ENCODE data around the gene BASP1. TPM values are rescaled to one million over a fixed set of nuclear protein-coding genes. Genes with fewer than 3 reads are reported as not detected.

BASP1 gene
- polyA plus RNA-seq, 2 donors: 4.0 to 4.7 TPM

- Histone ChIP-seq H3K4me1 (ENCODE audit: control insufficient read depth in 2 of 2, insufficient read depth in 2 of 2, low read length in 1 of 2) (no peaks in the 10 kb centered on the region), H3K4me3 (ENCODE audit: low read depth in 1 of 2, low read length in 2 of 2) (no peak overlapping the region), H3K27me3 (ENCODE audit: control insufficient read depth in 1 of 2, insufficient read depth in 2 of 2, low read length in 2 of 2) (peaks cover 0 to 2% of the 10 kb centered on the region in 2 donors), H3K27ac (ENCODE audit: low read depth in 2 of 2, low read length in 1 of 2) (no peak overlapping the region), H3K36me3 (ENCODE audit: control insufficient read depth in 2 of 2, insufficient read depth in 2 of 2, low read length in 1 of 2) (no peaks in the 10 kb centered on the region), H3K9me3 (ENCODE audit: control insufficient read depth in 2 of 2, insufficient read depth in 1 of 2, low read depth in 1 of 2, low read length in 1 of 2) (no peaks in the 10 kb centered on the region)
- 84 to 88% methylated on average over 3 of the region's 3 CpGs for WGBS, 2 donors
Observed at GRCh38 chr5:17276445-17276844, 59.0 kb downstream of the BASP1 start.

GRCh38 chr5:17277907-17278306 lies 60.5 kb downstream of the BASP1 start:
- H3K27me3 ChIP-seq (ENCODE audit: control insufficient read depth in 1 of 2, insufficient read depth in 2 of 2, low read length in 2 of 2): peaks cover 0 to 2% of the 10 kb centered on the region in 2 donors
- no peaks in the 10 kb centered on the region for H3K9me3 ChIP-seq (ENCODE audit: control insufficient read depth in 2 of 2, insufficient read depth in 1 of 2, low read depth in 1 of 2, low read length in 1 of 2)
- H3K36me3 ChIP-seq (ENCODE audit: control insufficient read depth in 2 of 2, insufficient read depth in 2 of 2, low read length in 1 of 2): no peaks in the 10 kb centered on the region
- no peak overlapping the region for H3K27ac ChIP-seq (ENCODE audit: low read depth in 2 of 2, low read length in 1 of 2)
- H3K4me1 ChIP-seq (ENCODE audit: control insufficient read depth in 2 of 2, insufficient read depth in 2 of 2, low read length in 1 of 2): no peaks in the 10 kb centered on the region
- 88 to 91% methylated on average over 5 of the region's 5 CpGs for WGBS, 2 donors
- H3K4me3 ChIP-seq (ENCODE audit: low read depth in 1 of 2, low read length in 2 of 2): no peak overlapping the region

- Histone ChIP-seq H3K9me3 (ENCODE audit: control insufficient read depth in 2 of 2, insufficient read depth in 1 of 2, low read depth in 1 of 2, low read length in 1 of 2) (no peaks in the 10 kb centered on the region), H3K27ac (ENCODE audit: low read depth in 2 of 2, low read length in 1 of 2) (no peak overlapping the region), H3K4me3 (ENCODE audit: low read depth in 1 of 2, low read length in 2 of 2) (no peak overlapping the region), H3K36me3 (ENCODE audit: control insufficient read depth in 2 of 2, insufficient read depth in 2 of 2, low read length in 1 of 2) (no peaks in the 10 kb centered on the region), H3K27me3 (ENCODE audit: control insufficient read depth in 1 of 2, insufficient read depth in 2 of 2, low read length in 2 of 2) (peaks cover 0 to 2% of the 10 kb centered on the region in 2 donors), H3K4me1 (ENCODE audit: control insufficient read depth in 2 of 2, insufficient read depth in 2 of 2, low read length in 1 of 2) (no peaks in the 10 kb centered on the region)
- WGBS, 2 donors: 86 to 89% methylated on average over 7 of the region's 7 CpGs
Observed at GRCh38 chr5:17278931-17279330, 61.5 kb downstream of the BASP1 start.

- H3K4me1 ChIP-seq (ENCODE audit: control insufficient read depth in 2 of 2, insufficient read depth in 2 of 2, low read length in 1 of 2): no peaks in the 10 kb centered on the region
- 92 to 98% methylated on average over 2 of the region's 2 CpGs for WGBS, 2 donors
Observed at GRCh38 chr5:17279487-17279886, 62.1 kb downstream of the BASP1 start.

GRCh38 chr5:17282283-17283120 lies 65.1 kb downstream of the BASP1 start:
- WGBS, 2 donors: 41 to 55% methylated on average over 6 of the region's 6 CpGs
- H3K4me3 ChIP-seq (ENCODE audit: low read depth in 1 of 2, low read length in 2 of 2): no peak overlapping the region
- no peak overlapping the region for H3K27ac ChIP-seq (ENCODE audit: low read depth in 2 of 2, low read length in 1 of 2)
- no peaks in the 10 kb centered on the region for H3K36me3 ChIP-seq (ENCODE audit: control insufficient read depth in 2 of 2, insufficient read depth in 2 of 2, low read length in 1 of 2)
- peaks cover 0 to 2% of the 10 kb centered on the region in 2 donors for H3K27me3 ChIP-seq (ENCODE audit: control insufficient read depth in 1 of 2, insufficient read depth in 2 of 2, low read length in 2 of 2)
- H3K4me1 ChIP-seq (ENCODE audit: control insufficient read depth in 2 of 2, insufficient read depth in 2 of 2, low read length in 1 of 2): no peaks in the 10 kb centered on the region
- H3K9me3 ChIP-seq (ENCODE audit: control insufficient read depth in 2 of 2, insufficient read depth in 1 of 2, low read depth in 1 of 2, low read length in 1 of 2): no peaks in the 10 kb centered on the region

More at GRCh38 chr5:17279487-17279886, 62.1 kb downstream of the BASP1 start:
- no peak overlapping the region for H3K27ac ChIP-seq (ENCODE audit: low read depth in 2 of 2, low read length in 1 of 2)
- no peaks in the 10 kb centered on the region for H3K9me3 ChIP-seq (ENCODE audit: control insufficient read depth in 2 of 2, insufficient read depth in 1 of 2, low read depth in 1 of 2, low read length in 1 of 2)
- no peak overlapping the region for H3K4me3 ChIP-seq (ENCODE audit: low read depth in 1 of 2, low read length in 2 of 2)
- H3K27me3 ChIP-seq (ENCODE audit: control insufficient read depth in 1 of 2, insufficient read depth in 2 of 2, low read length in 2 of 2): peaks cover 0 to 2% of the 10 kb centered on the region in 2 donors
- no peaks in the 10 kb centered on the region for H3K36me3 ChIP-seq (ENCODE audit: control insufficient read depth in 2 of 2, insufficient read depth in 2 of 2, low read length in 1 of 2)

- H3K27ac ChIP-seq (ENCODE audit: low read depth in 2 of 2, low read length in 1 of 2): no peak overlapping the region
- H3K9me3 ChIP-seq (ENCODE audit: control insufficient read depth in 2 of 2, insufficient read depth in 1 of 2, low read depth in 1 of 2, low read length in 1 of 2): no peaks in the 10 kb centered on the region
- H3K27me3 ChIP-seq (ENCODE audit: control insufficient read depth in 1 of 2, insufficient read depth in 2 of 2, low read length in 2 of 2): peaks cover 0 to 2% of the 10 kb centered on the region in 2 donors
- H3K36me3 ChIP-seq (ENCODE audit: control insufficient read depth in 2 of 2, insufficient read depth in 2 of 2, low read length in 1 of 2): no peaks in the 10 kb centered on the region
- 91 to 92% methylated on average over 2 of the region's 2 CpGs for WGBS, 2 donors
- no peak overlapping the region for H3K4me3 ChIP-seq (ENCODE audit: low read depth in 1 of 2, low read length in 2 of 2)
- no peaks in the 10 kb centered on the region for H3K4me1 ChIP-seq (ENCODE audit: control insufficient read depth in 2 of 2, insufficient read depth in 2 of 2, low read length in 1 of 2)
Observed at GRCh38 chr5:17283121-17283415, 65.6 kb downstream of the BASP1 start.

- H3K4me3 ChIP-seq (ENCODE audit: low read depth in 1 of 2, low read length in 2 of 2): no peak overlapping the region
- H3K36me3 ChIP-seq (ENCODE audit: control insufficient read depth in 2 of 2, insufficient read depth in 2 of 2, low read length in 1 of 2): no peaks in the 10 kb centered on the region
- 70 to 75% methylated on average over 4 of the region's 4 CpGs for WGBS, 2 donors
Observed at GRCh38 chr5:17287501-17288155, 70.2 kb downstream of the BASP1 start.

GRCh38 chr5:17288570-17288969 lies 71.1 kb downstream of the BASP1 start:
- 93% methylated on average over 3 of the region's 3 CpGs for WGBS, 2 donors

More at GRCh38 chr5:17287501-17288155, 70.2 kb downstream of the BASP1 start:
- Histone ChIP-seq H3K27me3 (ENCODE audit: control insufficient read depth in 1 of 2, insufficient read depth in 2 of 2, low read length in 2 of 2) (no peaks in the 10 kb centered on the region), H3K27ac (ENCODE audit: low read depth in 2 of 2, low read length in 1 of 2) (no peak overlapping the region), H3K4me1 (ENCODE audit: control insufficient read depth in 2 of 2, insufficient read depth in 2 of 2, low read length in 1 of 2) (no peaks in the 10 kb centered on the region), H3K9me3 (ENCODE audit: control insufficient read depth in 2 of 2, insufficient read depth in 1 of 2, low read depth in 1 of 2, low read length in 1 of 2) (no peaks in the 10 kb centered on the region)

GRCh38 chr5:17289681-17290539 lies 72.5 kb downstream of the BASP1 start:
- Histone ChIP-seq H3K4me3 (ENCODE audit: low read depth in 1 of 2, low read length in 2 of 2) (no peak overlapping the region), H3K4me1 (ENCODE audit: control insufficient read depth in 2 of 2, insufficient read depth in 2 of 2, low read length in 1 of 2) (no peaks in the 10 kb centered on the region), H3K27ac (ENCODE audit: low read depth in 2 of 2, low read length in 1 of 2) (no peak overlapping the region), H3K36me3 (ENCODE audit: control insufficient read depth in 2 of 2, insufficient read depth in 2 of 2, low read length in 1 of 2) (no peaks in the 10 kb centered on the region), H3K27me3 (ENCODE audit: control insufficient read depth in 1 of 2, insufficient read depth in 2 of 2, low read length in 2 of 2) (no peaks in the 10 kb centered on the region), H3K9me3 (ENCODE audit: control insufficient read depth in 2 of 2, insufficient read depth in 1 of 2, low read depth in 1 of 2, low read length in 1 of 2) (no peaks in the 10 kb centered on the region)
- WGBS, 2 donors: 78% methylated on average over 16 of the region's 16 CpGs

More at GRCh38 chr5:17288570-17288969, 71.1 kb downstream of the BASP1 start:
- Histone ChIP-seq H3K9me3 (ENCODE audit: control insufficient read depth in 2 of 2, insufficient read depth in 1 of 2, low read depth in 1 of 2, low read length in 1 of 2) (no peaks in the 10 kb centered on the region), H3K27ac (ENCODE audit: low read depth in 2 of 2, low read length in 1 of 2) (no peak overlapping the region), H3K4me3 (ENCODE audit: low read depth in 1 of 2, low read length in 2 of 2) (no peak overlapping the region), H3K27me3 (ENCODE audit: control insufficient read depth in 1 of 2, insufficient read depth in 2 of 2, low read length in 2 of 2) (no peaks in the 10 kb centered on the region), H3K36me3 (ENCODE audit: control insufficient read depth in 2 of 2, insufficient read depth in 2 of 2, low read length in 1 of 2) (no peaks in the 10 kb centered on the region), H3K4me1 (ENCODE audit: control insufficient read depth in 2 of 2, insufficient read depth in 2 of 2, low read length in 1 of 2) (no peaks in the 10 kb centered on the region)

All from esophagus (tissue), 2 donors.